ENCODE measurements around the gene CLBA1.

DNA sequence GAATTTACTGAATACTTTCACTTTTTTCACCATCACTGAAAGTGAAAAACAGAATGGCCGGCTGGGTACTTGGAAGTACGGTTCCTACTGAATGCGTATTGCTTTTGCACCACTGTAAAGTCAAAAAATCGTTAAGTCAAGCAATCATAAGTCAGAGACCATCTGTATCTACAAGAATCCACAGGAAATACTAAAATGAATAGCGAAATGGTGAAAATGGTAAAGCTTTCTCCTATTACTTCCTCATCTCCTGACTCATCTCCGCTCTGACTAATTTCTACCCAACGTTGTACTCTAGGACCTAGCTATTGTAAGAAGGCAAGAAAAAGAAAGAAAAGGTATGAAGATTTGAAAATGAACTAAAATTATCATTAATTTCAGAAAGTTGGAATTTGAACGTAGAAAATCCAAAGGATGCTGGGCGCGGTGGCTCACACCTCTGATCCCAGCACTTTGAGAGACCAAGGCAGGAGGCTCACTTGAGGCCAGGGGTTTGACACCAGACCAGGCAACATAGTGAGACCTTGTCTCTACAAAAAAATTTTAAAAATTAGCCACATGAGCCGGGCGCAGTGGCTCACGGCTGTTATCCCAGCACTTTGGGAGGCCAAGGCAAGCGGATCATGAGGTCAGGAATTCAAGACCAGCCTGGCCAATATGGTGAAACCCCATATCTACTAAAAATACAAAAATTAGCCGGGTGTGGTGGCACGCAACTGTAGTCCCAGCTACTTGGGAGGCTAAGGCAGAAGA lies 40.6 kb downstream of the CLBA1 start:
- no peak for TF ChIP-seq WT1 (tag by site-specific recombination; IDR thresholded peaks at IDR 0.05)
- TF ChIP-seq ZNF530 (tag by site-specific recombination; IDR thresholded peaks at IDR 0.05; ENCODE audit: low read depth), result no peak
- TF ChIP-seq, protein P1, sequence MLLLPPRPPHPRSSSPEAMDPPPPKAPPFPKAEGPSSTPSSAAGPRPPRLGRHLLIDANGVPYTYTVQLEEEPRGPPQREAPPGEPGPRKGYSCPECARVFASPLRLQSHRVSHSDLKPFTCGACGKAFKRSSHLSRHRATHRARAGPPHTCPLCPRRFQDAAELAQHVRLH (tag by site-specific recombination; IDR thresholded peaks at IDR 0.05), result no peak
- TF ChIP-seq, protein P2, sequence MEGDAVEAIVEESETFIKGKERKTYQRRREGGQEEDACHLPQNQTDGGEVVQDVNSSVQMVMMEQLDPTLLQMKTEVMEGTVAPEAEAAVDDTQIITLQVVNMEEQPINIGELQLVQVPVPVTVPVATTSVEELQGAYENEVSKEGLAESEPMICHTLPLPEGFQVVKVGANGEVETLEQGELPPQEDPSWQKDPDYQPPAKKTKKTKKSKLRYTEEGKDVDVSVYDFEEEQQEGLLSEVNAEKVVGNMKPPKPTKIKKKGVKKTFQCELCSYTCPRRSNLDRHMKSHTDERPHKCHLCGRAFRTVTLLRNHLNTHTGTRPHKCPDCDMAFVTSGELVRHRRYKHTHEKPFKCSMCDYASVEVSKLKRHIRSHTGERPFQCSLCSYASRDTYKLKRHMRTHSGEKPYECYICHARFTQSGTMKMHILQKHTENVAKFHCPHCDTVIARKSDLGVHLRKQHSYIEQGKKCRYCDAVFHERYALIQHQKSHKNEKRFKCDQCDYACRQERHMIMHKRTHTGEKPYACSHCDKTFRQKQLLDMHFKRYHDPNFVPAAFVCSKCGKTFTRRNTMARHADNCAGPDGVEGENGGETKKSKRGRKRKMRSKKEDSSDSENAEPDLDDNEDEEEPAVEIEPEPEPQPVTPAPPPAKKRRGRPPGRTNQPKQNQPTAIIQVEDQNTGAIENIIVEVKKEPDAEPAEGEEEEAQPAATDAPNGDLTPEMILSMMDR (tag by site-specific recombination; IDR thresholded peaks at IDR 0.05), result no peak
- TF ChIP-seq, protein P3, sequence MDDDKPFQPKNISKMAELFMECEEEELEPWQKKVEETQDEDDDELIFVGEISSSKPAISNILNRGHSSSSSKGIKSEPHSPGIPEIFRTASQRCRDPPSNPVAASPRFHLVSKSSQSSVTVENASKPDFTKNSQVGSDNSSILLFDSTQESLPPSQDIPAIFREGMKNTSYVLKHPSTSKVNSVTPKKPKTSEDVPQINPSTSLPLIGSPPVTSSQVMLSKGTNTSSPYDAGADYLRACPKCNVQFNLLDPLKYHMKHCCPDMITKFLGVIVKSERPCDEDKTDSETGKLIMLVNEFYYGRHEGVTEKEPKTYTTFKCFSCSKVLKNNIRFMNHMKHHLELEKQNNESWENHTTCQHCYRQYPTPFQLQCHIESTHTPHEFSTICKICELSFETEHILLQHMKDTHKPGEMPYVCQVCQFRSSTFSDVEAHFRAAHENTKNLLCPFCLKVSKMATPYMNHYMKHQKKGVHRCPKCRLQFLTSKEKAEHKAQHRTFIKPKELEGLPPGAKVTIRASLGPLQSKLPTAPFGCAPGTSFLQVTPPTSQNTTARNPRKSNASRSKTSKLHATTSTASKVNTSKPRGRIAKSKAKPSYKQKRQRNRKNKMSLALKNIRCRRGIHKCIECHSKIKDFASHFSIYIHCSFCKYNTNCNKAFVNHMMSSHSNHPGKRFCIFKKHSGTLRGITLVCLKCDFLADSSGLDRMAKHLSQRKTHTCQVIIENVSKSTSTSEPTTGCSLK (tag by site-specific recombination; IDR thresholded peaks at IDR 0.05), result no peak
- TF ChIP-seq KLF8 (tag by site-specific recombination; IDR thresholded peaks at IDR 0.05), result no peak
- TF ChIP-seq ZNF302 (tag by site-specific recombination; IDR thresholded peaks at IDR 0.05; ENCODE audit: low read depth), result no peak
